HCT116 (cell line): ENCODE measurements around the gene SP110. TPM values are rescaled to one million over a fixed set of nuclear protein-coding genes. Genes with fewer than 3 reads are reported as not detected.

ENCODE experiments used
- ATAC-seq: fragments of 200-7000 bp; cut with Tn5 transposase; 2 replicates; pipeline ENCODE4 v1.9.1; 2020; ENCODE audit warnings: mild to moderate bottlenecking, moderate library complexity
- BruUV-seq: library from RNA; stranded (reverse); fragments of 400-500 nt; replicated peaks from 2 replicates; lab custom pipeline; 2021; lab: Mats Ljungman, UMichigan
- CTCF ChIA-PET: fragments of 300-600 bp; sonication (Branson Sonifier 250); formaldehyde crosslinking; loops from one replicate; lab custom pipeline; 2021; ENCODE audit warnings: antibody characterized with exemption; lab: Charles Lee
- POLR2A ChIA-PET: fragments of 300-600, 350-600 bp; sonication (Branson Sonifier 250); formaldehyde crosslinking; loops from one replicate; lab custom pipeline; 2021; ENCODE audit warnings: antibody characterized with exemption; lab: Charles Lee
- RAD21 ChIA-PET, 2 experiments: fragments of 300-600 bp; sonication (Branson Sonifier 250); formaldehyde crosslinking; loops; one replicate each; lab custom pipeline; 2023; ENCODE audit warnings: low total read pairs in 2 of 2; ENCODE audit not compliant: uncharacterized antibody in 2 of 2, unreplicated experiment in 2 of 2, low non-redundant PET in 1 of 2; lab: Charles Lee
- DNase-seq: peaks from one replicate; pipeline ENCODE4 v3.0.0-alpha.2; 2010; ENCODE audit warnings: low read depth, low spot score
- H2AFZ ChIP-seq: fragments of 200-600 bp; shearing (Covaris generic), sonication (generic); 2 replicates; pipeline ENCODE4 v1.6.1; 2017; ENCODE audit warnings: low read depth, mixed run types, mixed read lengths, antibody characterized with exemption, low read length; ENCODE audit not compliant: poor library complexity, severe bottlenecking
- H3K27ac ChIP-seq: 2 replicates; pipeline ENCODE4 v1.5.1; 2012; ENCODE audit warnings: low read depth, low read length
- H3K27me3 ChIP-seq: fragments of 200-600 bp; sonication (generic); 2 replicates; pipeline ENCODE4 v1.6.1; 2016; ENCODE audit warnings: mixed run types, low read length, mixed read lengths; ENCODE audit not compliant: insufficient read depth
- H3K36me3 ChIP-seq, 2 experiments: fragments of 200-500 bp in 1 of 2; fragments of 200-600 bp in 1 of 2; sonication (Bioruptor generic) in 1 of 2; sonication (generic) in 1 of 2; 2 replicates each; pipeline versions ENCODE4 v1.5.1 to v1.6.1; 2014 to 2016; ENCODE audit warnings: low read length in 2 of 2, inconsistent platforms in 1 of 2, mixed read lengths in 1 of 2, mixed run types in 1 of 2; ENCODE audit not compliant: insufficient read depth in 2 of 2, control insufficient read depth in 1 of 2
- H3K4me1 ChIP-seq, 2 experiments: fragments of 200-600 bp in 1 of 2; sonication (generic) in 1 of 2; 2 replicates each; pipeline versions ENCODE4 v1.5.1 to v1.6.1; 2012 to 2017; ENCODE audit warnings: low read length in 2 of 2, inconsistent platforms in 1 of 2, mild to moderate bottlenecking in 1 of 2, mixed read lengths in 1 of 2, mixed run types in 1 of 2, moderate library complexity in 1 of 2; ENCODE audit not compliant: insufficient read depth in 2 of 2, control insufficient read depth in 1 of 2
- H3K4me2 ChIP-seq: fragments of 200-600 bp; sonication (generic); 2 replicates; pipeline ENCODE4 v1.6.1; 2017; ENCODE audit warnings: mixed run types, low read length, mixed read lengths
- H3K4me3 ChIP-seq, 2 experiments: fragments of 200-600 bp in 1 of 2; sonication (generic) in 1 of 2; replicated peaks in 1 of 2; 2 replicates each; pipeline ENCODE4 v1.5.1; 2011 to 2016; ENCODE audit warnings: low read length in 2 of 2, control low read depth in 1 of 2, low read depth in 1 of 2, mild to moderate bottlenecking in 1 of 2, mixed read lengths in 1 of 2, mixed run types in 1 of 2
- H3K79me2 ChIP-seq: fragments of 200-600 bp; sonication (generic); 2 replicates; pipeline ENCODE4 v1.6.1; 2017; ENCODE audit warnings: mild to moderate bottlenecking, mixed run types, low read length, moderate library complexity, mixed read lengths; ENCODE audit not compliant: insufficient read depth
- H3K9ac ChIP-seq: fragments of 200-600 bp; sonication (generic); 2 replicates; pipeline ENCODE4 v1.6.1; 2016; ENCODE audit warnings: low read length, mixed read lengths
- H3K9me2 ChIP-seq: fragments of 200-600 bp; sonication (generic), shearing (Covaris generic); 2 replicates; pipeline ENCODE4 v1.6.1; 2017; ENCODE audit warnings: mixed run types, mild to moderate bottlenecking, moderate library complexity; ENCODE audit not compliant: insufficient read depth
- H3K9me3 ChIP-seq, 2 experiments: fragments of 200-500 bp in 1 of 2; fragments of 200-600 bp in 1 of 2; sonication (Bioruptor generic) in 1 of 2; sonication (generic) in 1 of 2; 2 replicates each; pipeline ENCODE4 v1.6.1; 2014 to 2017; ENCODE audit warnings: low read length in 2 of 2, mixed read lengths in 2 of 2, inconsistent platforms in 1 of 2, low read depth in 1 of 2, mild to moderate bottlenecking in 1 of 2, mixed run types in 1 of 2, moderate library complexity in 1 of 2; ENCODE audit not compliant: control insufficient read depth in 1 of 2, insufficient read depth in 1 of 2
- H4K20me1 ChIP-seq: fragments of 200-600 bp; sonication (generic), shearing (Covaris generic); 2 replicates; pipeline ENCODE4 v1.6.1; 2017; ENCODE audit warnings: mixed run types, mild to moderate bottlenecking, moderate library complexity; ENCODE audit not compliant: insufficient read depth
- ATF3 ChIP-seq: IDR thresholded peaks from 2 replicates; pipeline ENCODE4 v1.6.1; 2012
- ELF1 ChIP-seq: IDR thresholded peaks from 2 replicates; pipeline ENCODE4 v1.6.1; 2012; ENCODE audit warnings: low read depth, borderline replicate concordance
- EZH2 ChIP-seq: fragments of 200-600 bp; sonication (generic); IDR thresholded peaks from 2 replicates; pipeline ENCODE4 v1.6.1; 2017; ENCODE audit warnings: antibody characterized with exemption, mixed run types
- FOSL1 ChIP-seq: IDR thresholded peaks from 2 replicates; pipeline ENCODE4 v1.6.1; 2012; ENCODE audit warnings: low read depth
- JUND ChIP-seq: IDR thresholded peaks from 2 replicates; pipeline ENCODE4 v1.6.1; 2012
- POLR2A ChIP-seq: IDR thresholded peaks from 2 replicates; pipeline ENCODE4 v1.7.0; 2011; ENCODE audit warnings: borderline replicate concordance; ENCODE audit not compliant: insufficient read depth, insufficient read length; ENCODE audit errors: extremely low read depth
- POLR2AphosphoS5 ChIP-seq: IDR thresholded peaks from 2 replicates; pipeline ENCODE4 v1.6.1; 2011; ENCODE audit warnings: mild to moderate bottlenecking, low read depth, low read length, moderate library complexity
- RAD21 ChIP-seq: IDR thresholded peaks from 2 replicates; pipeline ENCODE4 v1.6.1; 2012; ENCODE audit warnings: low read depth, mild to moderate bottlenecking
- SIN3A ChIP-seq: IDR thresholded peaks from 2 replicates; pipeline ENCODE4 v1.6.1; 2012; ENCODE audit warnings: low read depth
- SP1 ChIP-seq: IDR thresholded peaks from 2 replicates; pipeline ENCODE4 v1.6.1; 2012; ENCODE audit warnings: low read depth
- SRF ChIP-seq: IDR thresholded peaks from 2 replicates; pipeline ENCODE4 v1.6.1; 2012; ENCODE audit warnings: low read depth
- TCF7L2 ChIP-seq: IDR thresholded peaks from 2 replicates; pipeline ENCODE4 v1.7.0; 2011; ENCODE audit warnings: borderline replicate concordance, inconsistent platforms; ENCODE audit not compliant: insufficient read depth, insufficient read length; ENCODE audit errors: extremely low read depth
- YY1 ChIP-seq: IDR thresholded peaks from 2 replicates; pipeline ENCODE4 v1.6.1; 2011; ENCODE audit warnings: low read length, low read depth, moderate library complexity, mild to moderate bottlenecking; ENCODE audit not compliant: insufficient replicate concordance; ENCODE audit errors: extremely low read depth
- ZBTB33 ChIP-seq: IDR thresholded peaks from 2 replicates; pipeline ENCODE4 v1.6.1; 2011; ENCODE audit warnings: mild to moderate bottlenecking, low read length, moderate library complexity; ENCODE audit not compliant: insufficient replicate concordance; ENCODE audit errors: extremely low read depth
- ZFX ChIP-seq: fragments of 450-650 bp; IDR thresholded peaks from 2 replicates; pipeline ENCODE4 v1.6.1; 2017
- intact Hi-C: fragments of 100-400 bp; cut with micrococcal nuclease; formaldehyde crosslinking; loops from 2 replicates; pipeline ENCODE4 v1.10.0; 2022
- total RNA-seq: library from RNA; stranded (reverse); gene quantifications from one replicate; pipeline ENCODE4 v1.2.1, GENCODE V29; 2021; ENCODE audit not compliant: unreplicated experiment

SP110 gene
- total RNA-seq, 1 experiment from 2014 or later = 8.5 TPM

- ChIA-PET CTCF (no interaction called here), RAD21 (no interaction called here), POLR2A (no interaction called here)
- no peak overlapping the region for H3K4me3 ChIP-seq
- H3K27me3 ChIP-seq = no peaks in the 10 kb centered on the region
- H3K4me1 ChIP-seq = no peaks in the 10 kb centered on the region
- DNase-seq (no peak), ATAC-seq (no peak)
- no peaks in the 10 kb centered on the region for H3K9me2 ChIP-seq
- intact Hi-C loops = no loop called here
- no peak overlapping the region for H3K9ac ChIP-seq
- no peak overlapping the region for H3K27ac ChIP-seq
- H3K9me3 ChIP-seq = no peaks in the 10 kb centered on the region
- no peaks in the 10 kb centered on the region for H3K79me2 ChIP-seq
- no peak overlapping the region for H3K4me2 ChIP-seq
- TF ChIP-seq SIN3A (no peak), EZH2 (no peak), SRF (no peak), POLR2A (no peak), RAD21 (no peak), YY1 (no peak), ELF1 (no peak), ATF3 (no peak), TCF7L2 (no peak), POLR2AphosphoS5 (no peak), FOSL1 (no peak), SP1 (no peak)
- no peaks in the 10 kb centered on the region for H3K36me3 ChIP-seq
- no peak overlapping the region for H2AFZ ChIP-seq
- no TSS peak for BruUV-seq
- no peaks in the 10 kb centered on the region for H4K20me1 ChIP-seq
Observed at GRCh38 chr2:230174466-230174865, 45.3 kb downstream of the SP110 start.

- TF ChIP-seq JUND (no peak), ZFX (no peak), ZBTB33 (no peak), ATF3 (no peak)
- no peak overlapping the region for H3K27ac ChIP-seq
- intact Hi-C loops = no loop called here
Observed at GRCh38 chr2:230172852-230173251, 46.9 kb downstream of the SP110 start.

More at GRCh38 chr2:230172852-230173251, 46.9 kb downstream of the SP110 start:
- Histone ChIP-seq H3K79me2 (no peaks in the 10 kb centered on the region), H3K9me2 (no peaks in the 10 kb centered on the region), H2AFZ (no peak overlapping the region), H3K4me2 (no peak overlapping the region), H3K4me3 (no peak overlapping the region), H3K9me3 (no peaks in the 10 kb centered on the region), H4K20me1 (no peaks in the 10 kb centered on the region), H3K36me3 (no peaks in the 10 kb centered on the region), H3K9ac (no peak overlapping the region), H3K4me1 (no peaks in the 10 kb centered on the region), H3K27me3 (no peaks in the 10 kb centered on the region)
- ChIA-PET RAD21 (no interaction called here), CTCF (no interaction called here), POLR2A (no interaction called here)
- no TSS peak for BruUV-seq
- no peak for DNase-seq
- ATAC-seq = no peak
